NCI-H128 (cell line): ENCODE measurements around the gene FRMD4A.

Source experiments
- DNase-seq: peaks from one replicate; lab custom pipeline; 2025; ENCODE audit not compliant: unreplicated experiment; lab: John Stamatoyannopoulos, UW

The FRMD4A gene

DNA sequence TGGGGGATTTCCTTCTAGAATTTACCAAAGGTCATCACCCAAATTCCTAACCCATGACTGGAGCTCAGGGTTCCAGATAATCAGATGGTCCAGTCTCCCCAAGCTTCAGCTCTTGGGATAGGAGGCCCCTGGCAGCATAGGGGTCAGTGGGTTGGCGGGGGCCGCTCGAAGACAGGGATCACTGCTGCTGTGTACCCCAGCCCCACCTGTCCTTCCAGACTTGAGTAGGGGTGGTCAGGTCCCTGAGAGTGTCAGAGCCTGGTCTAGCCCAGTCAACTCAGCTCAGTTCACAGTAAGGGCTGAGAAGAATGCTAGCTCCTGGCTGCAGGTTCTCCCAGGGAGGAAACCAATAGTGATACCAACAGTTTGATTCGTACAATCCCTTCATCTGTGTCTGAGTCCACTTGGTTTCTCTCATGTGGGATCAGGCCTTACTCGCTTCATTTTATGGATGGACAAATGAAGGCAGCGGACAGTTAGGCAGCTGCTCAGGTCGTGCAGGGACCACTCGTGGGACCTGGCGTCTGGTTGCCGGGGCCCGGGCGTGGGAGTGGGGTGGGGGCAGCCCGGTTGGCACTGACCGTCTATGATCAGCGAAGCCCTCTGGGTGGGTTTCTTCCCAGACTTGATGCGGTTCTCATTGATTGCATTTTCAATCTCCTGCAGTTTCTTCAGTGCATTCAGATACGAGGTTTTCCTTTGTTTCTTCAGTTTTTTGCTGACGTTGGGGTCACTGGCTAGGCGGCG, 665.0 kb downstream of the FRMD4A start:
- DNase-seq: no peak

DNA sequence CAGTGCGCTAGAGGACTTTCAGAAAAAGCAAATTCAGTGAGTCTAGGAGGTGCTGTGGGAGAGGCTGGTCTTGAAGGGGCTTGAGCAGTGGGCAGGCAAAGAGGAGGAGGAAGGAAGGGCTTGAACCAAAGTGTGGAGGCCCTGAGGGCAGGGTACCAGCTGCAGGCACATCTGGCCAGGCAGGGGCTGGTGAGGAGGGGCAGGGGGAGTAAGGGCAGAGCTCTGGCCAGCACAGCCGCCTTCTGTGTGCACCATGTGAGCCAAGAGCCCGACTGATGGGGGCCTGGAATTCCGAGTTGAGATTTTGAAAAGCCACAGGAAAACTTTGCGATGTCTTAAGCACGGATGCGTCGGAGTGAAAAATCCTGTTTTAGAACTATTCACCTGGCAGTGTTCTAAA, 669.5 kb downstream of the FRMD4A start:
- DNase-seq: no peak

GRCh38 chr10:13660551-13660920, 670.2 kb downstream of the FRMD4A start:
- no peak for DNase-seq

DNA sequence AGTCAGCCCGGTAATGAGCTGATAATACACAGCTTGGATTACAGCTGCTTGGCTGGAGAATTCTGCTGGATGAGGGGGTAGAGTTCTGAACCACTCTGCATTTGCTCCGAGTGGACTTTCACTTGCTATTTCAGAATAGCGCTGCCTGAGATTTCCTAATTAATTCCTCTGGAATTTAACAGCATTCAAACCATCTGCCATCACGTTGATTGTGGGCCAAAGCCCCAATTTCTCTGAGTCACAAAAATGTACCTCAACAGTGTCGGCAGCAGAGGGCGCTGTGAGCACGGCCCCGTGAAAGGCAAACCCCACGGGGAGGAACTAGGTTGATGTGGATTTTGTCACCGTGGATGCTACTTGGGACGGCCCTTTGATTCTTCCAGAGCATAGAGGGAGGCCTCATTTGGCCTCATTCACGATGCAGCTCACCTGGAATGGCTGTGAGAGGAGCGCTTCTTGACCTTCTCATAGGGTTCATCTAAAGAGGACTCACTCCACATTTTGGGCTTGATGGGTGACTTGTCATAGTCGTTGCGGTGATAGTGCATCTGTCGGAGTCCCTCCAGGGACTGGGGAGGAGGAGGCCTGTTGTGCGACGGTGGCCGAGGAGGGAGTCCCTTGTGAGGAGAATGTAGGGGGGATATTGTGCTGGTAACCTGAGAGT, 670.7 kb downstream of the FRMD4A start:
- DNase-seq: no peak

- no peak for DNase-seq
These were observed 671.6 kb downstream of the FRMD4A start for GRCh38 chr10:13658871-13659685.

- no peak for DNase-seq
These were observed 672.5 kb downstream of the FRMD4A start for GRCh38 chr10:13658264-13658663.

DNA sequence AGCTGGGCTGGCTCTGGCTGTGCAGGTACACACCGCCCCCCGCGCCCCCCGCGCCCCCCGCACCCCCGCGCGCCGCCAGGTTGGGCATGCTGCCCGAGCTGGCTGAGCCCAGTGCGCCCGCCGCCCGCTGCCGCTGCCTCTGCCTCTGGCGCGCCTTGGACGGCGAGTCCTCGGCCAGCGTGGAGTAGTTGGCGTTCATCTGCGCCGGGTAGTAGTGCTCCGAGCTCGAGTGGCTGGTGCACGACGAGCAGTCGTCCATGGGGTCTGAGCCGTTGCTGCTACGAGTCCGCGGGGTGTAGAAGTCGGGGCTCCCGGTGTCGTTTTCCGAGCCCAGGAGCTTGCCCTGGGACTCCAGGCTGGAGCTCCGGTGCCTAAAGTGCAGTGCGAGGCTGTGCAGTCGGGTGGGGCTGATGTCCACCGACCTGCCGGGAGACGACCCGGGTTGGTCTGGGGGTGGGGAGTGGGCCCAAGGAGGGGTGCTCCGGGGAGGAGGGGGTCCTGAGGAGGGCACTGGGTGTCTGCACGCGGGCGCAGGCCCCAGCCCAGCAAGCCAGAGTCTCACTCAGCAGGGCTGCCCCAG, 673.5 kb downstream of the FRMD4A start:
- no peak for DNase-seq

GRCh38 chr10:13656337-13657100, 674.2 kb downstream of the FRMD4A start:
- no peak for DNase-seq

GRCh38 chr10:13654846-13655245, 675.9 kb downstream of the FRMD4A start:
- DNase-seq: no peak

GRCh38 chr10:13654118-13654830, 676.5 kb downstream of the FRMD4A start:
- DNase-seq: no peak

GRCh38 chr10:13652860-13653259, 677.9 kb downstream of the FRMD4A start:
- no peak for DNase-seq

GRCh38 chr10:13651969-13652720, 678.6 kb downstream of the FRMD4A start:
- DNase-seq: no peak

- no peak for DNase-seq
These were observed 679.8 kb downstream of the FRMD4A start for GRCh38 chr10:13650961-13651360.

- DNase-seq: no peak
These were observed 680.7 kb downstream of the FRMD4A start for GRCh38 chr10:13649844-13650520.

DNA sequence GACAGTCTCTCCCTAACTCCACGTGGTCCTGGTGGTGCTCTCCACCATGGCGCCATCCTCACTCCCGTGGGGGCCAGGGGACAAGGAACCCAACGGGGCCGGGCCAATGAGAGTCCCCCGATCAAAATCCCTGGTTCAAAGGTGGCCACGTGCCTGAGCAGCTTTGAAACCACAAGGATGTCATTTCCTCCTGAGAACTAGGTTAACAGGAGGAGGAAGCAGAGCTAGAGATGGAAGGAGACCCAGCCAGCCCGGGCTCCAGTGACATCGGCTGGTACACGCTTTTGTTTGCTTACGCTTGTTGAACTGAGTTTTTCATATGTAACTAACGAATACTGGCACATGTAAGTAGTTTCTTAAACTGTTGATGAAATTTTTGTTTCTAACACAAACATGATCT, 682.3 kb downstream of the FRMD4A start:
- no peak for DNase-seq

- no peak for DNase-seq
These were observed 685.9 kb downstream of the FRMD4A start for GRCh38 chr10:13644866-13645265.

DNA sequence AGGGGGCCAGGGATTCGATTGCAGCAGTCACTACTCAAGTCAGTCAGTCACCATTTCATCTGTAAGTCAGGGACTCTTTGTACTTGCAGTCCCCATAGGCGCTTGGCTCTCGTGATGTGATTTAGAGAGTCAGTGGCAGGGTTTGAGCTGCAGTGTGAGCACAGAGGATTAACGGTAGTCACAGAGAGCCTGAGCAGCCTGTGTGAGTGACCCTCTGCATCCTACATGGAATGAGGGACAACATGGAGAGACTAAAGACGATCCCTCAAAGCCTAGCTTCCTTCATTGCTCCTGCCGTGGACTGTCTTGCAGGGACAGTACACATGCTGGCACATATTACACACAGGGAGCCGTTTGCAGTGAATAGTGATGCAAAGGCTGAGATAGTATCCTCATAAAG, 687.7 kb downstream of the FRMD4A start:
- DNase-seq: no peak

DNA sequence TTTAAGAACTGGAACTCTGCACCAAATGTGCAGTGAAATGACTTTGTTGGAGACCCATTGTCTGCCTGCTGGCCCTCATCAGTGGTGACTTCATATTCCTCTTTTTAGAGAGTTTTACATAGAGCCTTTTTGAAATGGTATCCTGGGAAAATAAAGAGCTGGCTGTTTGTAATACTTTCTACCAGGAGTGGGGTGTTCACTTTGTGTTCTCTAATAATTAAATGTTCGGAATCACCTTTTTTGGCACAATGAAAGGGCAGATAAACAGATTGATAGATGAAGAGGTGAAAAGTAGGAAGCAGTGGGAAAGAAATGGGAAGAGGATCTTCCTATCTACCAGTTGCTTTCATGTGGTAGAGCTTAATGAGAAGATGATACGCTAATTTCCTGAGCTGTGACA, 688.4 kb downstream of the FRMD4A start:
- no peak for DNase-seq

DNA sequence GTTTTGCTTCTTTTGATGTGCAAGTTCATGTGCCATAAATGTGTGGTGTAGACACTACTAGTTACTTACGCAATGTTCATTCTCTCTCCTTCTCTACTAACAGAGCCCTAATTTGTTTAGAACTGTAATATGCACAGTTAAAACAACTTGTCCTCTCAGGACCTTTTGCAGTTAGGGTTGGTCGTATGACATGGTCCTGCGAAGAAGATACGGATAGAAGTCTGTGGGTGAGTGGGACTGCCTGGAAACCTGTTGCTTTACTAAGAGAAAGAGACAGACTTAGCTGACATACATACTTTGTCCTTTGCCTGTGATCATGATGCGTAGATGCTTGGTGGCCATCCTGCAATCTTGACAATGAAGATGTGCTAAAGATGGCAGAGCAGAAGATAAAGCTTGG, 692.8 kb downstream of the FRMD4A start:
- DNase-seq: no peak
